GM18870 (cell line): ENCODE results near the gene ACER2.
"Not testable (repeated sequence)": the region's sequence is repeated elsewhere in the genome, so short reads cannot be mapped to it uniquely, and the experiment has no call there.

Experiments used
- ATAC-seq: cut with Tn5 transposase; IDR thresholded peaks from one replicate; pipeline ENCODE4 v1.9.1; 2021; ENCODE audit warnings: moderate library complexity; ENCODE audit not compliant: unreplicated experiment

The ACER2 gene

DNA sequence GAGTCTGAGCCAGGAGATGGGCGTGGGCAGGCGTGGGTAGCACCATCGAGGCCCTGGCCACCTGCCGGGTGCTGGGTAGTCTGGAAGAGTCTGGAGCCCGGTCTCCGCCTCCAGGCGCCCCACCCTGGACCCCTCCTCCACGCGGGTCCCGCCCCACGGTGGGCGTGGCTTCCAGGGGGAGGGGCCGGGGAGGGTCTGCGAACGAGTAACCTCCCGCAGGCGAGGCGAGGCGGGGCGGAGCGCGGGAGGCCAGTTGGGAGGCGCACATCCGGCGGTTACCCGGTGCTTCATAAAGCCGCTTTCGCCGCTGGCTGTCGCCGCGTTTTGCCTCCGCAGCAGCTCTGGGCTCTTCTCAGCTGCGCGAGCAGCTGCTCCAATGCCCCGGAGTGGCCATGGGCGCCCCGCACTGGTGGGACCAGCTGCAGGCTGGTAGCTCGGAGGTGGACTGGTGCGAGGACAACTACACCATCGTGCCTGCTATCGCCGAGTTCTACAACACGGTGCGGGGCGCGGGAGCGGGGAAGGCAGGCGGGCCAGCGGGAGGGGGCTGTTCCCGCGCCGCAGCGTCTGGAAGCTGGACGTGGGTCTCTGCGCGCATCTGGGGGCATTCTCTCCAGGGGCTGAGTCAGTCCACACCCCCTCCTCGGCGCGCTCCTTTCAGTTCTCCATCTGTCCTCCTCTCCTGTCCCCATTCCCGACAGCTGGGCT lies at the start of gene ACER2:
Gene ACER2 (plus strand): TSS at position 317 of the 708 bp plus-strand sequence. CDS start 76 bp downstream, at position 393.
- peak; percentile 81 for ATAC-seq

GRCh38 chr9:19369107-19369506 lies 39.7 kb upstream of the ACER2 start:
- ATAC-seq: no peak

- no peak for ATAC-seq
These were observed 36.9 kb upstream of the ACER2 start for GRCh38 chr9:19371942-19372341.

DNA sequence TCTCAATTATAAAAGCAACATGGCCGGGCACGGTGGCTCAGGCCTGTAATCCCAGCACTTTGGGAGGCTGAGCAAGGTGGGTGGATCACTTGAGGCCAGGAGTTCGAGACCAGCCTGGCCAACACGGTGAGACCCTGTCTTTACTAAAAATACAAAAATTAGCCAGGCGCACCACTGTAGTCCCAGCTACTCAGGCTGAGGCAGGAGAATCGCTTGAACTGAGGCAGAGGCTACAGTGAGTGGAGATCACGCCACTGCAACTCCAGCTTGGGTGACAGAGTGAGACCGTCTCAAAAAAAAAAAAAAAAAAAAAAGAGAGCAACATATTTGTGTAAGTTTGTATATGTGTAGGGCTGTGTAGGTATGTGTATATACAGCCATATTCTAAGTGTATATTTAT lies 36.2 kb upstream of the ACER2 start:
- no peak for ATAC-seq

DNA sequence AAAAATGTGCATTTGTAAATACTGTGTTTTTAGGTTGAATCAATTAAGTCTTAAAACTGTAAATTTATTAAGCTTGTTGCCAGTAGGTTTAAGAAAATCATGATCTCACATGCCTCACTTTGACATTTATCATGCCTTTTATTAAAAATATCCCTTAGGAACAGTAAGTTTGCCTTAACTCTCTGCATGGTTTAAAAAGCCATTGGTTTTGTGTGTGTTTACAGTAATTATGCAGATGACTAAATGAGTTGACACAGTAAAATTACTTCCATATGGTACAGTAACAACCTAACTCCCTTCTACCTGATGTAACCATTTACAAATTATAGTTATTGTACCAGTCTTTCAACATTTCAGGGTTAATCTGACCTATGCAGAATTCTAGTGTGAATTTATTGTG lies 35.3 kb upstream of the ACER2 start:
- ATAC-seq: no peak

GRCh38 chr9:19375538-19375937 lies 33.3 kb upstream of the ACER2 start:
- ATAC-seq: no peak

- no peak for ATAC-seq
These were observed 31.9 kb upstream of the ACER2 start for GRCh38 chr9:19376931-19377330.

GRCh38 chr9:19378164-19378563 lies 30.6 kb upstream of the ACER2 start:
- ATAC-seq: no peak

DNA sequence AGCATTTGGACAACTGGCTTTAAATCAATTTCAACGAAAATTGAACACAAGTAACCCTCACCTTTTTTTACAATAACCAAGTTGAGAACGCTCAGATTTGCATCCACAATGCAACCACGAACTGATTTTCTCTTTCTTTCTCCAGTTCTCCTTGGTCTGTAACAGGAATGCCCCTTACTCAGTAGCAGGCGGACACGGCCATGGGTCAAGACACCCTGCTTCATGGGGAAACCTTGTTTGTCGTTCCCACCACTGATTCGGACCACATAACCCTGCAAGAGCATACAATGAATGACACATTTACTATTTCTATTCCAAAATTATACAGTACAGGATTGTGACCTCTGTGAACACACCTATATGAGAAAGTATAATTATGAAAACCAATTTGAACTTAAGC lies 30.2 kb upstream of the ACER2 start:
- ATAC-seq: no peak

DNA sequence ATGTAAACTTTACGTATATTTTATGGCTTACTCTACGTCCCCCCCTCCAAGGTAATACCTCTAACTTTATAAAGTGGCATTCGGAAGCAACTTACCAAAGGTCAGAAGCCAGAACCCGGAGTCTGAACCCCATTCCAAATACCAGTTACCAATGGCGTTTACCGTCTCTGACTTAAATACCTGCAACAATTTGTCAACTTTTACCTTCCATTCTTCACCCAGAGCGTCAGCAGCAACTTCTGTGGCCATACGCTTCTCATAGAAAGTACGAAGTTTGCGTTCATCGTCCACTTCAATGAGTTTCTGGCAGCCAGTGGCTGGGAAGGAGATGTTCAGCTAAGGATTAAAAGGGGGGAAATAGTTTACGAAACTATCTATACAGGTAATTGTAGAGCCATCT lies 29.5 kb upstream of the ACER2 start:
- ATAC-seq: no peak

DNA sequence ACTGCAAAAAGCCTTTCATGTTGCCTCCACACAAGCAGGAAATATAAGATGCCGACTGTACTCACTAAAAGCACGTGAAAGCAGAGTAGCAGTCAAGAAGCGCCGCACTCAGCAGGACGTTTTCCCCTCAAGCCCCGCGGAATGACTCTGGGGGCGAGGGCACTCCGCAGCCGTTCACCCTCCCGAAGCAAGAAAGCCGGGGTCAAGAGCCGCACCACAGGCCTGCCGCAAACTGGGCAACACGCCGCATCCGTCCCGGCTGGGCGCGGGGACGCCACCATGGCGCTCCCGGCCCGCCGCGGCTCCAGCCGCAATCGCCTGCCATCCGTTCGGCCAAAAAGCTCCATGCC lies 29.1 kb upstream of the ACER2 start:
- ATAC-seq: peak; percentile 12

DNA sequence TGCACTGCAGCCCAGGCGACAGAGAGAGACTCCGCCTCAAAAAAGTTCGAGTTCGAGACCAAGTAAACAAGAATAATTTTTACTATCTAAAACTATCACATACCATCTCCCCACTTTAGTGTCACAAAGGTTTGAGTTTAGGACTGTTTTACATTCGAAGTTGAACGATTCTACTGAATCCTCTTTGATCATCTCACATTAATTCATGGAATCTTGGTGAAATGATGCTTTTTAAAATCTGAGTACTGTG lies 28.1 kb upstream of the ACER2 start:
- no peak for ATAC-seq

DNA sequence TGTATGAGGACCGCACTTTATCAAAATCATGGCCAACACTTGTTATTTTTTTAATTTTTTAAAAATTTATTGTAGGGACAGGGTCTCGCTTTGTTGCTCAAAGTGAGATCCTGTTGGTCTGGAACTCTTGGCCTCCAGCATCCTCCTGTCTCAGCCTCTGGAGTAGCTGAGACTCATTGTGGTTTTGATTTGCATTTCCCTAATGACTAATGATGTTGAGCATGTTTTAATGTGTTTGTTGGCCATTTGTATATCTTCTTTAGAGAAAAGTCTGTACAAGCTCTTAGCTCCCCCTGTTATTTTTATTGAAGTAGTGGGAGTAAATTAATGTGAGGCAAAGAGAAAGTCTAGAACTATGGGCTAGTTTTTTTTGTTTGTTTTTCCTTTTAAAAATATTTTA lies 27.2 kb upstream of the ACER2 start:
- no peak for ATAC-seq

DNA sequence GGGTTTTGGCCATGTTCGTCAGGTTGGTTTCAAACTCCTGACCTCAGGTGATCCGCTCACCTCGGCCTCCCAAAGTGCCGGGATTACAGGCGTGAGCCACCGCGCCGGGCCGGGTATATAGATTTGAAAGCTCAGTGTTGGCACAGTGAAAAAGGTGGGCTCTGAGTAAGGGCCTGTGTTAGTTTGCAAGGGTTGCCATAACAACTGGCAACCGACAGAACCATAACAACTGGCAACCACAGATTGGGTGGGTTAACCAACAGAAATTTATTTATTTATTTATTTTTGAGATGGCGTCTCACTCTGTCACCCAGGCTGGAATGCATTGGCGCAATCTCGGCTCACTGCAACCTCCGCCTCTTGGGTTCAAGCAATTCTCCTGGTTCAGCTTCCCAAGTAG lies 23.6 kb upstream of the ACER2 start:
- ATAC-seq: not testable (repeated sequence)

GRCh38 chr9:19385786-19386501 lies 22.9 kb upstream of the ACER2 start:
- no peak for ATAC-seq

- no peak for ATAC-seq
These were observed 22.2 kb upstream of the ACER2 start for GRCh38 chr9:19386502-19387044.

DNA sequence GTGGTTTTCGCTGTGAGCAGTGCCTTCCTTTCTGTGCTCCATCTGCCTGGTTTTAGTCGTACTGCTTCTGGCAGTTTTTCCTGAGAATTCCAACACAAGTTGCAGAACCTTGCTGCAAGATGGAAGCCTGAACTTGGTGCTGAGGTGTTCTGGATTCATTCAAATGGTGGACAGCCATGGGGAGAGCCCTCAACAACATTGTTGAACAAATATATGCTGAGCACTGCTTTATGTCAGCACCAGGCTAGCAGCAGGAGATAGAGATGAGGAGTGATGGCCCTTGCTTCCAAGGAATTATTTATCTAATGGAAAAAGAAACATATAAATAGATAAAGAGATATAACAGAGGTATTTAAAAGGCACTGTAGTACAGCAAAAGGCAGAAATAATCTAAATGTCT lies 21.5 kb upstream of the ACER2 start:
- ATAC-seq: no peak

DNA sequence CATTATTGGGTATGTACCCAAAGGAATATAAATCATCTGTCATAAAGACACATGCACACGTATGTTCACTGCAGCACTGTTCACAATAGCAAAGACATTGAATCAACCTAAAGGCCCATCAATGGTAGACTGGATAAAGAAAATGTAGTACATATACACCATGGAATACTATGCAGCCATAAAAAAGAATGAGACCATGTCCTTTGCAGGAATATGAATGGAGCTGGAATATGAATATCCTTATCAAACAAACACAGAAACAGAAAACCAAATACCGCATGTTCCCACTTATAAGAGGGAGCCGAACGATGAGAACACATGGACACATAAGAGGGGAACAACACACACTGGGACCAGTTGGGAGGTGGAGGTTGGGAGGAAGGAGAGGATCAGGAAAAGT lies 19.3 kb upstream of the ACER2 start:
- not testable (repeated sequence) for ATAC-seq

DNA sequence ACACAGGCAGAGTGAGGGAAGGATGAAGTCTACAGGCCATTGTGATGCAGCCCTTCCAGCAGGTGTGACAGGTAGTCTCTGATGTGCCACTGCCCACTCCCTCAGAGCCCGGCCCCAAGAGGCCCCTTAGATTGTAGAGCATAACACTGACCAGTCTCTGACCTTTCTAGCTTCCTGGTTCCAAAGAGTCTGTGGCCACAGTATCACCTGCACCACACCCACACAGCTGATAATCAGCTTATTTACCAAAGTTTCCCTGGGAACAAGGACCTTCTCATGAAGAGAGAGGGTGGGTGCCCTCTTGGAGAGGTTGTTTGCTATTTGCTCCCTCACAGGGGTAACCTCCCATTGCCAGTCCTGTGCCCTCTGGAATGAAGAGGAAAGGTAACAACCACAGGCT lies 11.0 kb upstream of the ACER2 start:
- no peak for ATAC-seq

DNA sequence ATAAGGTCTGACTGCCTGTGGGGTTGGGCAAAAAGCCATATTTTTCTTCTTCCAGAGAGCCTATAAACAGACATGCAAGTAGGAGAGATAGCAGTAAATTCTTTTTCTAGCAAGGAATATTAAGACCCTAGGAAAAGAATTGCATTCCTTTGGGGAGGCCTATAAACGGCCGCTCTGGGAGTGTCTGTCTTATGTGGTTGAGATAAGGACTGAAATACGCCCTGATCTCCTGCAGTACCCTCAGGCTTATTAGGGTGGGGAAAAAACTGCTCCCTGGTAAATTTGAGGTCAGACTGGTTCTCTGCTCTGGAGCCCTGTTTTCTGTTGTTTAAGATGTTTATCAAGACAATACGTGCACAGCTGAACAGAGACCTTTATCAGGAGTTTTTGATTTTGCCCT lies 5.6 kb upstream of the ACER2 start:
- not testable (repeated sequence) for ATAC-seq

DNA sequence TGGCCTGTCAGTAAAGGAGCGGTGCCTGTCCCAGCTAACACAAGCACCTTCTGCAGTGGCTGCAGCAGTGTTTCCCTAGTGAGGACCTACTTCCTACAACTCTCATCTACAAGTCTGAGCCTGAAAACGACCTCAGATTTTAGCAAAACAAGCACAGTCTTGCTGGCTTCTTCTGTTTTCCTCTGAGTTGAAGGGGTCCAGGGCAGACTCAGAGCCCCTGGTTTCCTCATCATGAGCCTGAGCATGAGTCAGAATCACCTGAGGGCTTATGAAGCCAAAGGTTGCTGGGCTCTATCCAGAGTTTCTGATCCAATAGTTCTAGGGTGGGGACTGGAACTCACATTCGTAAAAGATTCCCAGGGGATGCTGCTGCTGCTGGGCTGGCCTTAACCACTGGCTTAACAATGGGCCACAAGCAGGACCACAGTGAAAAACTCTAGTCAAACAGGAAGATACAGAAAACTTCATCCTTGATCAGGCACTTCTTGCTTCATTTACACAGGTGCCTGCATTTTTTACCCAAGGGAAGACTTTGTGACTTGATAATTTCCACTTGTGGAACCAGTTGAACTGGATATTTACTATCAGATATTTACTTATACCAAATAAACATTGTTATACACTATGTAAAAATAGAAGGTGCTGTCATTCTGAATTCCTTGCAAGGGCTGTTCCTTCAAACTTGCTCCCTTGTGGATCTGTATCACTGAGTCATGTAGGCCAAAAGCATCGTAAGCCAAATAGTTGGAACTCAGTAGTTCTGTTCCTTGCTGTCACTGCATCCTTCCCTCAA lies 4.3 kb upstream of the ACER2 start:
- no peak for ATAC-seq

DNA sequence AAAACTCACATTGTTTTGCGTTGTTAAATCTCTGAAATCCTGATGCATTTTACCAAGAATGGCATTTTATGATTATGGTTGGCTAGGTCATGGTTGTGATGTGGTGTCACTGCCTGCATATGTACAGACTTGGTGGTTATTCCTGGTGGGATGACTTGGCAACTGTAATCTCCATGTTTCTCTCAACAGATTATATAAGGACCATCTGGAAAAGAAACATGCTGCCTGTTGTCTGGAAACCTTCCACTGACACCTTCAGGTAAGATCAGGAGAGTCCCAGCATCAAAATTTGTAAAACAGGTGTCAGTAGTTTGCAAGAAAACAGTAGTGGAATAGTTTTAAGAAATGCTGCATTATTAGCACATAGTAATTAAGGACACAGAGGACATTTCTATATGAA lies 3.0 kb upstream of the ACER2 start:
- no peak for ATAC-seq
